Endodermal cell (in vitro differentiated cells): Measurements from ENCODE around the gene MRNIP. TPM values are rescaled to one million over a fixed set of nuclear protein-coding genes. Genes with fewer than 3 reads are reported as not detected.

ENCODE experiments used
- DNase-seq: peaks from one replicate; pipeline ENCODE4 v3.0.0-alpha.2; 2017
- H3K27ac ChIP-seq: 2 replicates; pipeline ENCODE4 v1.5.1; 2013; ENCODE audit warnings: mild to moderate bottlenecking, low read depth, low read length, moderate library complexity
- H3K27me3 ChIP-seq: 2 replicates; pipeline ENCODE4 v1.6.1; 2013; ENCODE audit warnings: mild to moderate bottlenecking, low read length, moderate library complexity; ENCODE audit not compliant: insufficient read depth, control insufficient read depth, poor library complexity, severe bottlenecking
- H3K36me3 ChIP-seq: 2 replicates; pipeline ENCODE4 v1.7.0; 2013; ENCODE audit warnings: mild to moderate bottlenecking, low read length, moderate library complexity; ENCODE audit not compliant: control insufficient read depth, insufficient read depth
- H3K4me1 ChIP-seq: one replicate; pipeline ENCODE4 v1.7.0; 2013; ENCODE audit warnings: low read length; ENCODE audit not compliant: control insufficient read depth, insufficient read depth
- H3K4me3 ChIP-seq: 2 replicates; pipeline ENCODE4 v1.5.1; 2013; ENCODE audit warnings: mild to moderate bottlenecking, low read length, moderate library complexity
- H3K9ac ChIP-seq: 2 replicates; pipeline ENCODE4 v1.6.1; 2013; ENCODE audit warnings: mild to moderate bottlenecking, low read length, moderate library complexity; ENCODE audit not compliant: poor library complexity, severe bottlenecking; ENCODE audit errors: extremely low read depth
- H3K9me3 ChIP-seq: 2 replicates; pipeline ENCODE4 v1.6.1; 2013; ENCODE audit warnings: mild to moderate bottlenecking, low read length, moderate library complexity; ENCODE audit not compliant: control insufficient read depth
- H3K27ac Mint-ChIP-seq: 2 replicates; pipeline ENCODE4 v1.8.0; 2020; ENCODE audit warnings: mixed read lengths
- H3K27me3 Mint-ChIP-seq: 2 replicates; pipeline ENCODE4 v1.8.0; 2021; ENCODE audit warnings: mild to moderate bottlenecking, mixed read lengths; ENCODE audit not compliant: insufficient read depth
- H3K36me3 Mint-ChIP-seq: 2 replicates; pipeline ENCODE4 v1.8.0; 2020; ENCODE audit warnings: low read depth, mixed read lengths
- H3K4me1 Mint-ChIP-seq: 2 replicates; pipeline ENCODE4 v1.8.0; 2020; ENCODE audit warnings: mixed read lengths
- H3K4me3 Mint-ChIP-seq: 2 replicates; pipeline ENCODE4 v1.8.0; 2020; ENCODE audit warnings: mild to moderate bottlenecking, moderate library complexity, mixed read lengths
- H3K9me3 Mint-ChIP-seq: 2 replicates; pipeline ENCODE4 v1.8.0; 2020; ENCODE audit warnings: mild to moderate bottlenecking, mixed read lengths
- CTCF ChIP-seq: fragments of 200-600 bp; sonication (generic); conservative IDR thresholded peaks from 2 replicates; pipeline ENCODE4 v1.5.0; 2021; ENCODE audit warnings: antibody characterized with exemption, mild to moderate bottlenecking
- WGBS, 2 experiments: methylation state at CpG; one replicate each; pipeline versions ENCODE4 v1.1.5 to v1.1.7; 2013; ENCODE audit warnings: missing lambda C conversion rate in 2 of 2, mixed read lengths in 1 of 2; ENCODE audit not compliant: insufficient coverage in 1 of 2, insufficient read length in 1 of 2; 5-methylcytosine and 5-hydroxymethylcytosine counted together
- total RNA-seq, 2 donors: library from RNA; stranded (reverse); fragmentation: NEBNext Ultra II Directional in 1 of 2; extraction: Animal tissue kit (Norgen Biotek cat#: 25700) in 1 of 2; gene quantifications; 2 replicates in 1 of 2; 3 replicates in 1 of 2; pipeline ENCODE4 v1.2.1, GENCODE V29; 2021

Gene MRNIP
- total RNA-seq, 2 donors from 2014 or later = 45.8 to 55.3 TPM

- Mint-ChIP-seq H3K36me3 (peaks cover 72% of the 10 kb centered on the region), H3K27me3 (no peaks in the 10 kb centered on the region), H3K9me3 (no peaks in the 10 kb centered on the region), H3K4me1 (peaks cover 6% of the 10 kb centered on the region), H3K27ac (no peak overlapping the region), H3K4me3 (no peak overlapping the region)
- Histone ChIP-seq H3K36me3 (peaks cover 64% of the 10 kb centered on the region), H3K9me3 (no peaks in the 10 kb centered on the region), H3K4me1 (no peaks in the 10 kb centered on the region), H3K27me3 (no peaks in the 10 kb centered on the region), H3K9ac (no peak overlapping the region), H3K4me3 (no peak overlapping the region), H3K27ac (no peak overlapping the region)
- DNase-seq = no peak
- WGBS, 2 experiments = 90 to 91% methylated on average over 4 to 5 of the region's 5 CpGs
- TF ChIP-seq CTCF = no peak
Observed at GRCh38 chr5:179892255-179892654, 33.6 kb upstream of the MRNIP start.

- Mint-ChIP-seq H3K27me3 (no peaks in the 10 kb centered on the region), H3K4me1 (peaks cover 4% of the 10 kb centered on the region), H3K36me3 (peaks cover 82% of the 10 kb centered on the region), H3K9me3 (peaks cover under 1% of the 10 kb centered on the region), H3K4me3 (no peak overlapping the region), H3K27ac (no peak overlapping the region)
- Histone ChIP-seq H3K27me3 (no peaks in the 10 kb centered on the region), H3K4me3 (no peak overlapping the region), H3K4me1 (no peaks in the 10 kb centered on the region), H3K27ac (no peak overlapping the region), H3K9ac (no peak overlapping the region), H3K9me3 (no peaks in the 10 kb centered on the region), H3K36me3 (peaks cover 74% of the 10 kb centered on the region)
- DNase-seq = no peak
- WGBS, 2 experiments = 95 to 97% methylated on average over 18 to 25 of the region's 25 CpGs
- TF ChIP-seq CTCF = no peak
Observed at GRCh38 chr5:179890751-179891682, 32.4 kb upstream of the MRNIP start.

GRCh38 chr5:179889885-179890284, 31.3 kb upstream of the MRNIP start:
- no peaks in the 10 kb centered on the region for H3K4me1 Mint-ChIP-seq
- Histone ChIP-seq H3K9me3 (peaks cover 9% of the 10 kb centered on the region), H3K4me1 (no peaks in the 10 kb centered on the region), H3K27ac (no peak overlapping the region), H3K36me3 (peaks cover 77% of the 10 kb centered on the region), H3K4me3 (no peak overlapping the region), H3K27me3 (no peaks in the 10 kb centered on the region), H3K9ac (no peak overlapping the region)
- WGBS, 2 experiments = 94 to 95% methylated on average over 9 to 13 of the region's 13 CpGs
- H3K9me3 Mint-ChIP-seq = peaks cover 8% of the 10 kb centered on the region
- TF ChIP-seq CTCF = no peak
- no peak overlapping the region for H3K4me3 Mint-ChIP-seq
- no peaks in the 10 kb centered on the region for H3K27me3 Mint-ChIP-seq
- no peak overlapping the region for H3K27ac Mint-ChIP-seq
- no peak for DNase-seq
- peaks cover 83% of the 10 kb centered on the region for H3K36me3 Mint-ChIP-seq
